HCT116 (cell line): ENCODE measurements around the gene LINC00237. TPM values are rescaled to one million over a fixed set of nuclear protein-coding genes. Genes with fewer than 3 reads are reported as not detected.

Experiments used
- ATAC-seq: fragments of 200-7000 bp; cut with Tn5 transposase; 2 replicates; pipeline ENCODE4 v1.9.1; 2020; ENCODE audit warnings: mild to moderate bottlenecking, moderate library complexity
- BruUV-seq: library from RNA; stranded (reverse); fragments of 400-500 nt; replicated peaks from 2 replicates; lab custom pipeline; 2021; lab: Mats Ljungman, UMichigan
- CTCF ChIA-PET: fragments of 300-600 bp; sonication (Branson Sonifier 250); formaldehyde crosslinking; loops from one replicate; lab custom pipeline; 2021; ENCODE audit warnings: antibody characterized with exemption; lab: Charles Lee
- POLR2A ChIA-PET: fragments of 300-600, 350-600 bp; sonication (Branson Sonifier 250); formaldehyde crosslinking; loops from one replicate; lab custom pipeline; 2021; ENCODE audit warnings: antibody characterized with exemption; lab: Charles Lee
- RAD21 ChIA-PET, 2 experiments: fragments of 300-600 bp; sonication (Branson Sonifier 250); formaldehyde crosslinking; loops; one replicate each; lab custom pipeline; 2023; ENCODE audit warnings: low total read pairs in 2 of 2; ENCODE audit not compliant: uncharacterized antibody in 2 of 2, unreplicated experiment in 2 of 2, low non-redundant PET in 1 of 2; lab: Charles Lee
- DNase-seq: peaks from one replicate; pipeline ENCODE4 v3.0.0-alpha.2; 2010; ENCODE audit warnings: low read depth, low spot score
- H2AFZ ChIP-seq: fragments of 200-600 bp; shearing (Covaris generic), sonication (generic); 2 replicates; pipeline ENCODE4 v1.6.1; 2017; ENCODE audit warnings: low read depth, mixed run types, mixed read lengths, antibody characterized with exemption, low read length; ENCODE audit not compliant: poor library complexity, severe bottlenecking
- H3K27ac ChIP-seq: 2 replicates; pipeline ENCODE4 v1.5.1; 2012; ENCODE audit warnings: low read depth, low read length
- H3K27me3 ChIP-seq: fragments of 200-600 bp; sonication (generic); 2 replicates; pipeline ENCODE4 v1.6.1; 2016; ENCODE audit warnings: mixed run types, low read length, mixed read lengths; ENCODE audit not compliant: insufficient read depth
- H3K36me3 ChIP-seq, 2 experiments: fragments of 200-500 bp in 1 of 2; fragments of 200-600 bp in 1 of 2; sonication (Bioruptor generic) in 1 of 2; sonication (generic) in 1 of 2; 2 replicates each; pipeline versions ENCODE4 v1.5.1 to v1.6.1; 2014 to 2016; ENCODE audit warnings: low read length in 2 of 2, inconsistent platforms in 1 of 2, mixed read lengths in 1 of 2, mixed run types in 1 of 2; ENCODE audit not compliant: insufficient read depth in 2 of 2, control insufficient read depth in 1 of 2
- H3K4me1 ChIP-seq, 2 experiments: fragments of 200-600 bp in 1 of 2; sonication (generic) in 1 of 2; 2 replicates each; pipeline versions ENCODE4 v1.5.1 to v1.6.1; 2012 to 2017; ENCODE audit warnings: low read length in 2 of 2, inconsistent platforms in 1 of 2, mild to moderate bottlenecking in 1 of 2, mixed read lengths in 1 of 2, mixed run types in 1 of 2, moderate library complexity in 1 of 2; ENCODE audit not compliant: insufficient read depth in 2 of 2, control insufficient read depth in 1 of 2
- H3K4me2 ChIP-seq: fragments of 200-600 bp; sonication (generic); 2 replicates; pipeline ENCODE4 v1.6.1; 2017; ENCODE audit warnings: mixed run types, low read length, mixed read lengths
- H3K4me3 ChIP-seq, 2 experiments: fragments of 200-600 bp in 1 of 2; sonication (generic) in 1 of 2; replicated peaks in 1 of 2; 2 replicates each; pipeline ENCODE4 v1.5.1; 2011 to 2016; ENCODE audit warnings: low read length in 2 of 2, control low read depth in 1 of 2, low read depth in 1 of 2, mild to moderate bottlenecking in 1 of 2, mixed read lengths in 1 of 2, mixed run types in 1 of 2
- H3K79me2 ChIP-seq: fragments of 200-600 bp; sonication (generic); 2 replicates; pipeline ENCODE4 v1.6.1; 2017; ENCODE audit warnings: mild to moderate bottlenecking, mixed run types, low read length, moderate library complexity, mixed read lengths; ENCODE audit not compliant: insufficient read depth
- H3K9ac ChIP-seq: fragments of 200-600 bp; sonication (generic); 2 replicates; pipeline ENCODE4 v1.6.1; 2016; ENCODE audit warnings: low read length, mixed read lengths
- H3K9me2 ChIP-seq: fragments of 200-600 bp; sonication (generic), shearing (Covaris generic); 2 replicates; pipeline ENCODE4 v1.6.1; 2017; ENCODE audit warnings: mixed run types, mild to moderate bottlenecking, moderate library complexity; ENCODE audit not compliant: insufficient read depth
- H3K9me3 ChIP-seq, 2 experiments: fragments of 200-500 bp in 1 of 2; fragments of 200-600 bp in 1 of 2; sonication (Bioruptor generic) in 1 of 2; sonication (generic) in 1 of 2; 2 replicates each; pipeline ENCODE4 v1.6.1; 2014 to 2017; ENCODE audit warnings: low read length in 2 of 2, mixed read lengths in 2 of 2, inconsistent platforms in 1 of 2, low read depth in 1 of 2, mild to moderate bottlenecking in 1 of 2, mixed run types in 1 of 2, moderate library complexity in 1 of 2; ENCODE audit not compliant: control insufficient read depth in 1 of 2, insufficient read depth in 1 of 2
- H4K20me1 ChIP-seq: fragments of 200-600 bp; sonication (generic), shearing (Covaris generic); 2 replicates; pipeline ENCODE4 v1.6.1; 2017; ENCODE audit warnings: mixed run types, mild to moderate bottlenecking, moderate library complexity; ENCODE audit not compliant: insufficient read depth
- MAX ChIP-seq: IDR thresholded peaks from 2 replicates; pipeline ENCODE4 v1.6.1; 2012
- POLR2A ChIP-seq: IDR thresholded peaks from 2 replicates; pipeline ENCODE4 v1.7.0; 2011; ENCODE audit warnings: borderline replicate concordance; ENCODE audit not compliant: insufficient read depth, insufficient read length; ENCODE audit errors: extremely low read depth
- POLR2AphosphoS5 ChIP-seq: IDR thresholded peaks from 2 replicates; pipeline ENCODE4 v1.6.1; 2011; ENCODE audit warnings: mild to moderate bottlenecking, low read depth, low read length, moderate library complexity
- RAD21 ChIP-seq: IDR thresholded peaks from 2 replicates; pipeline ENCODE4 v1.6.1; 2012; ENCODE audit warnings: low read depth, mild to moderate bottlenecking
- REST ChIP-seq: IDR thresholded peaks from 2 replicates; pipeline ENCODE4 v1.6.1; 2012; ENCODE audit warnings: low read depth
- SIN3A ChIP-seq: IDR thresholded peaks from 2 replicates; pipeline ENCODE4 v1.6.1; 2012; ENCODE audit warnings: low read depth
- SP1 ChIP-seq: IDR thresholded peaks from 2 replicates; pipeline ENCODE4 v1.6.1; 2012; ENCODE audit warnings: low read depth
- TCF7L2 ChIP-seq: IDR thresholded peaks from 2 replicates; pipeline ENCODE4 v1.7.0; 2011; ENCODE audit warnings: borderline replicate concordance, inconsistent platforms; ENCODE audit not compliant: insufficient read depth, insufficient read length; ENCODE audit errors: extremely low read depth
- ZFX ChIP-seq: fragments of 450-650 bp; IDR thresholded peaks from 2 replicates; pipeline ENCODE4 v1.6.1; 2017
- ZNF274 ChIP-seq: fragments of 200-500 bp; sonication (Bioruptor generic); IDR thresholded peaks from 2 replicates; pipeline ENCODE4 v1.6.1; 2014; ENCODE audit warnings: mild to moderate bottlenecking, low read depth, low read length, inconsistent platforms
- intact Hi-C: fragments of 100-400 bp; cut with micrococcal nuclease; formaldehyde crosslinking; loops from 2 replicates; pipeline ENCODE4 v1.10.0; 2022
- total RNA-seq: library from RNA; stranded (reverse); gene quantifications from one replicate; pipeline ENCODE4 v1.2.1, GENCODE V29; 2021; ENCODE audit not compliant: unreplicated experiment
- TF ChIP-seq, protein P1 (sequence below): IDR thresholded peaks from 2 replicates; pipeline ENCODE4 v1.6.1; 2012

LINC00237 gene
- total RNA-seq, 1 experiment from 2014 or later = not detected

GRCh38 chr20:21102603-21103311 lies 3.4 kb downstream of the LINC00237 start:
- CTCF ChIA-PET = no interaction called here
- Histone ChIP-seq H3K4me2 (no peak overlapping the region), H4K20me1 (no peaks in the 10 kb centered on the region), H2AFZ (no peak overlapping the region), H3K4me3 (no peak overlapping the region), H3K27me3 (no peaks in the 10 kb centered on the region), H3K9ac (no peak overlapping the region), H3K9me3 (no peaks in the 10 kb centered on the region), H3K9me2 (no peaks in the 10 kb centered on the region), H3K4me1 (no peaks in the 10 kb centered on the region), H3K36me3 (no peaks in the 10 kb centered on the region), H3K79me2 (no peaks in the 10 kb centered on the region), H3K27ac (no peak overlapping the region)
- intact Hi-C loops = no loop called here
- TF ChIP-seq SP1 (no peak), ZFX (no peak), POLR2A (no peak), ZNF274 (no peak), REST (no peak), POLR2AphosphoS5 (no peak), TCF7L2 (no peak), MAX (no peak), SIN3A (no peak), RAD21 (no peak)
- TF ChIP-seq, protein P1, sequence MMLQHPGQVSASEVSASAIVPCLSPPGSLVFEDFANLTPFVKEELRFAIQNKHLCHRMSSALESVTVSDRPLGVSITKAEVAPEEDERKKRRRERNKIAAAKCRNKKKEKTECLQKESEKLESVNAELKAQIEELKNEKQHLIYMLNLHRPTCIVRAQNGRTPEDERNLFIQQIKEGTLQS = no peak
- no TSS peak for BruUV-seq
- ATAC-seq (no peak), DNase-seq (no peak)
- POLR2A ChIA-PET = no interaction called here
- RAD21 ChIA-PET = no interaction called here
